Activated naive CD4-positive, alpha-beta T cell treated with anti-CD3 and anti-CD28 coated beads for 36 hours (primary cell): ENCODE measurements around the gene PPIG. TPM values are rescaled to one million over a fixed set of nuclear protein-coding genes. Genes with fewer than 3 reads are reported as not detected.
A peak's percentile ranks its signal among the peaks of the same experiment; 100 is the strongest.
"Not testable (repeated sequence)": the region's sequence is repeated elsewhere in the genome, so short reads cannot be mapped to it uniquely, and the experiment has no call there.

ENCODE experiments used
- CTCF ChIA-PET: fragments of 350-600 bp; sonication (Branson Sonifier 250); formaldehyde crosslinking; loops from one replicate; lab custom pipeline; 2021; ENCODE audit warnings: antibody characterized with exemption; lab: Charles Lee
- DNase-seq: peaks from one replicate; pipeline ENCODE4 v3.0.0-alpha.2; 2020
- H3K27ac Mint-ChIP-seq: one replicate; pipeline ENCODE4 v1.8.0; 2021; ENCODE audit warnings: mild to moderate bottlenecking, mixed read lengths
- H3K27me3 Mint-ChIP-seq: one replicate; pipeline ENCODE4 v1.8.0; 2021; ENCODE audit warnings: low read depth, mixed read lengths
- H3K36me3 Mint-ChIP-seq: one replicate; pipeline ENCODE4 v1.8.0; 2021; ENCODE audit warnings: low read depth, mixed read lengths
- H3K4me1 Mint-ChIP-seq: one replicate; pipeline ENCODE4 v1.8.0; 2021; ENCODE audit warnings: low read depth, mixed read lengths
- H3K4me3 Mint-ChIP-seq: one replicate; pipeline ENCODE4 v1.8.0; 2021; ENCODE audit warnings: mild to moderate bottlenecking, moderate library complexity, mixed read lengths
- H3K9me3 Mint-ChIP-seq: one replicate; pipeline ENCODE4 v1.8.0; 2021; ENCODE audit warnings: mixed read lengths
- intact Hi-C: fragments of 100-400 bp; cut with micrococcal nuclease; formaldehyde crosslinking; loops from one replicate; pipeline ENCODE4 v1.15.1; 2023
- total RNA-seq, 2 experiments: library from RNA; stranded (reverse); gene quantifications; one replicate each; pipeline ENCODE4 v1.2.3, GENCODE V29; 2021

Gene PPIG
- total RNA-seq, 2 experiments from 2014 or later: 53.4 to 56.6 TPM

DNA sequence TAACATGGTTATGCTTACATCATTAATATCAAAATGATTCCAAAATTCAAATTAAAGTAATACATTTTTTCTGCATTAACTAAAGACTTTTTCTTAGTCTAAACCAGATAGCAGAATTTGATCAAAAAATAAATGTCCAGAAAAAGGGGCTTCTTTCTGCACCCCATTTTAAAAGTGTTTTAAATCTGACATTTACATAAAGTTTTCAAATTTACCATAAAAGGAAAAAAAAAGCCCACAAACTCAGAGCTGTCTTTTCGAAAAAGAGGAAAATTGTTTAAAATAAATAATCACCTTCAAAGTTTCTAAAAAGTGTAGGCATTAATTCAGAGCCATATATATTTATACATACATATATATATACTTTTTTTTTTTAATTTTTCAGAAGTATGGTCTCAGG lies 12.0 kb upstream of the PPIG start:
- CTCF ChIA-PET: interaction anchor here (0.8 kb wide), 1 partner anchor 305 kb away, joined by 5 read pairs; no protein-coding TSS in a partner anchor
- H3K27me3 Mint-ChIP-seq: no peaks in the 10 kb centered on the region
- H3K4me1 Mint-ChIP-seq: peaks cover 23% of the 10 kb centered on the region
- H3K9me3 Mint-ChIP-seq: no peaks in the 10 kb centered on the region
- H3K27ac Mint-ChIP-seq: no peak overlapping the region
- intact Hi-C loops: loop anchor here (2.0 to 10.0 kb wide), 2 partner anchors 253 to 467 kb away; partner anchors contain the start of gene METTL5
- no peak overlapping the region for H3K4me3 Mint-ChIP-seq
- no peak for DNase-seq
- H3K36me3 Mint-ChIP-seq: peaks cover 11% of the 10 kb centered on the region

DNA sequence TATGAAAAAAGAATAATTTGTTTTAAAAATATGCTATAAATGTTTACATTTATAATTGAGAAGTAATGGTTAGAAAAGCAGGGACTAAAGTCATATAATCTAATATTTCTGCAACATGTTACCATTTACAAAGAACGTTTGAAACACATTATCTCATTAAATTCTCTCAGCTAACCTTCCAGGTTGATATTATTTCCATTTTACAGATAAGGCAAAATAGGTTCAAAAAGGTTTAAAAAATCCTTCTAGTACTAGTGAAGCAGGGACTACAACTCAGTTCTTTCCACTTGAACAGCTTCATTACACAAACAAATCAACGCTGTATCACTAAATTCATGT lies 11.4 kb upstream of the PPIG start:
- intact Hi-C loops: loop anchor here (1.0 to 10.0 kb wide), 6 partner anchors 12 to 468 kb away; partner anchors contain the start of genes BBS5, CFAP210, METTL5 and PHOSPHO2
- DNase-seq: no peak
- H3K36me3 Mint-ChIP-seq: peaks cover 11% of the 10 kb centered on the region
- H3K27ac Mint-ChIP-seq: peak overlapping the region; percentile 89
- H3K4me1 Mint-ChIP-seq: peaks cover 23% of the 10 kb centered on the region
- CTCF ChIA-PET: interaction anchor here (0.7 kb wide), 1 partner anchor 110 kb away, joined by 3 read pairs; no protein-coding TSS in a partner anchor
- no peaks in the 10 kb centered on the region for H3K9me3 Mint-ChIP-seq
- H3K4me3 Mint-ChIP-seq: peak overlapping the region; percentile 98
- H3K27me3 Mint-ChIP-seq: no peaks in the 10 kb centered on the region

DNA sequence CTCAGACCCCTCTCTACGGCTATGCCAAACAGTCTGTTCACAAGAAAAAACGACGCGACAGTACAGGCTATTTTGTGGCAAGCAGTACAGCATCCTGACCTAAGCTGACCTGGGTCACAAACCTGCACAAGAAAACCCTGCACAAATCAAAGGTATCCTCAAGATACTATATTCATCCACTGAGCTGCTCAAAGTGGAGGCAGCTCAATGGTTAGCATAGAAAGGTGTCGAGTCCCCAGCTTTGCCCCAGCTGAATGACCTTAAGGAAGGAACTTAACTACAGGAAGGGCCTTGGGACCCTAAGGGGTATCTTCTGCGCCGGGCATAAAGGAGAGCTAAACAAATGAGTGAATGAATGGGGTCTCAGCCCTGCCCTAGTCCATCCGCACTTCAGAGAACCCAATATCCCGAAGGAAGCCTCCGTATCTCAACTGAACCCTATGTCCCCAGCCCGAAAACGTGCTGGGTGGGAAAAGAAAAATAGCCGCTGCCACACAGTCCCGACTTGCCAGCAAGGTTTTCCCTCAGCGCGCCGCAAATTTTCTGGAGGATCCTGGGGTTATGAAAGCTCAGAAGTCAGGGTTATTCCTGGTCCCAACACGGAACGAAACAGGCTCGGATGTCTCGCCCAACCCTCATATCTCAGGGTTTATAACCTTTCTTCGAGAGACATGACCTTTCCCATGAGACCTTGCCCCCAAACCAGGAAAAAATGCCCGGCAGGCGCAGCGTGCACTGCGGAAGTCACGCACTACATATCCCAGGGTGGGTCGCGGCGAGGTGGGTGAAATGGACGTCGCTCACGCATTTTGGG lies 10.8 kb upstream of the PPIG start, which contains the start of gene FASTKD1:
FASTKD1 (minus strand) TSS at position 706 of the 814 bp plus-strand sequence. CDS start 1,836 bp downstream, outside the sequence.
- Mint-ChIP-seq H3K4me1 (peaks cover 23% of the 10 kb centered on the region), H3K9me3 (no peaks in the 10 kb centered on the region), H3K36me3 (peaks cover 11% of the 10 kb centered on the region), H3K27ac (peak within 1 kb of the TSS; percentile 89), H3K27me3 (no peaks in the 10 kb centered on the region), H3K4me3 (peak within 1 kb of the TSS; percentile 98)
- CTCF ChIA-PET: interaction anchor here (0.7 kb wide), 1 partner anchor 111 kb away, joined by 3 read pairs; no protein-coding TSS in a partner anchor
- intact Hi-C loops: loop anchor here (1.0 to 10.0 kb wide), 6 partner anchors 11 to 469 kb away; partner anchors contain the start of genes BBS5, CFAP210, METTL5 and PHOSPHO2
- peak; percentile 94 for DNase-seq

DNA sequence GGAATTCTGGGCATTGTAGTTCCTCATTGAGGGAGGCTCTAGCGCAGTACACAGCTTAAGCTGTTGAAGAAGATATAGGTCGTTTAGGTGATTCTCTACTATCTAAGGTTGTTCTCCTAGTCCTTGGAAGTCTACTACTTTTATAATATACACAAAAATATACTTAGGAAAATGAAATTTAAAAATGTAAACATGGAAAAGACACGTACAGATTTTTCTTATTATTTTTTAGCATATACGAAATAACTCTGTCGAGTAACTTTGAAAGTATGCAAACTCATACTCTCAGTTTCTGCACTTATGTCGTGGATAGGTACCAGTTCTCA lies 10.2 kb upstream of the PPIG start:
- intact Hi-C loops: loop anchor here (1.0 to 10.0 kb wide), 6 partner anchors 10 to 469 kb away; partner anchors contain the start of genes BBS5, CFAP210, METTL5 and PHOSPHO2
- peak overlapping the region; percentile 98 for H3K4me3 Mint-ChIP-seq
- no peak for DNase-seq
- H3K27me3 Mint-ChIP-seq: no peaks in the 10 kb centered on the region
- peaks cover 23% of the 10 kb centered on the region for H3K4me1 Mint-ChIP-seq
- peak overlapping the region; percentile 89 for H3K27ac Mint-ChIP-seq
- H3K36me3 Mint-ChIP-seq: peaks cover 11% of the 10 kb centered on the region
- H3K9me3 Mint-ChIP-seq: no peaks in the 10 kb centered on the region
- CTCF ChIA-PET: no interaction called here

DNA sequence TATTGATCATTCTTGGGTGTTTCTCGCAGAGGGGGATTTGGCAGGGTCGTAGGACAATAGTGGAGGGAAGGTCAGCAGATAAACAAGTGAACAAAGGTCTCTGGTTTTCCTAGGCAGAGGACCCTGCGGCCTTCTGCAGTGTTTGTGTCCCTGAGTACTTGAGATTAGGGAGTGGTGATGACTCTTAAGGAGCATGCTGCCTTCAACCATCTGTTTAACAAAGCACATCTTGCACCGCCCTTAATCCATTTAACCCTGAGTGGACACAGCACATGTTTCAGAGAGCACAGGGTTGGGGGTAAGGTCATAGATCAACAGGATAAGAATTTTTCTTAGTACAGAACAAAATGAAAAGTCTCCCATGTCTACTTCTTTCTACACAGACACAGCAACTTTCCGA lies 9.6 kb upstream of the PPIG start:
- intact Hi-C loops: loop anchor here (10.0 kb wide), 1 partner anchor 470 kb away; no protein-coding TSS in a partner anchor
- DNase-seq, H3K27me3 Mint-ChIP-seq, CTCF ChIA-PET, H3K27ac Mint-ChIP-seq, H3K9me3 Mint-ChIP-seq: not testable (repeated sequence)
- H3K36me3 Mint-ChIP-seq: peaks cover 11% of the 10 kb centered on the region
- peaks cover 23% of the 10 kb centered on the region for H3K4me1 Mint-ChIP-seq
- peak overlapping the region; percentile 36 for H3K4me3 Mint-ChIP-seq

DNA sequence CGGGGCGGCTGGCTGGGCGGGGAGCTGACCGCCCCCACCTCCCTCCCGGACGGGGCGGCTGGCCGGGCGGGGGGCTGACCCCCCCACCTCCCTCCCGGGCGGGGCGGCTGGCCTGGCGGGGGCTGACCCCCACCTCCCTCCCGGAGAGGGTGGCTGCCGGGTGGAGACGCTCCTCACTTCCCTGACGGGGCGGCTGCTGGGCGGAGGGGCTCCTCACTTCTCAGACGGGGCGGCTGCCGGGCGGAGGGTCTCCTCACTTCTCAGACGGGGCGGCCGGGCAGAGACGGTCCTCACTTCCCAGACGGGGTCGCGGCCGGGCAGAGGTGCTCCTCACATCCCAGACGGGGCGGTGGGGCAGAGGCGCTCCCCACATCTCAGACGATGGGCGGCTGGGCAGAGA lies 8.9 kb upstream of the PPIG start:
- DNase-seq, H3K27ac Mint-ChIP-seq, H3K4me3 Mint-ChIP-seq, H3K36me3 Mint-ChIP-seq, H3K9me3 Mint-ChIP-seq, CTCF ChIA-PET, H3K27me3 Mint-ChIP-seq: not testable (repeated sequence)
- intact Hi-C loops: loop anchor here (10.0 kb wide), 1 partner anchor 470 kb away; no protein-coding TSS in a partner anchor
- H3K4me1 Mint-ChIP-seq: peaks cover 18% of the 10 kb centered on the region

DNA sequence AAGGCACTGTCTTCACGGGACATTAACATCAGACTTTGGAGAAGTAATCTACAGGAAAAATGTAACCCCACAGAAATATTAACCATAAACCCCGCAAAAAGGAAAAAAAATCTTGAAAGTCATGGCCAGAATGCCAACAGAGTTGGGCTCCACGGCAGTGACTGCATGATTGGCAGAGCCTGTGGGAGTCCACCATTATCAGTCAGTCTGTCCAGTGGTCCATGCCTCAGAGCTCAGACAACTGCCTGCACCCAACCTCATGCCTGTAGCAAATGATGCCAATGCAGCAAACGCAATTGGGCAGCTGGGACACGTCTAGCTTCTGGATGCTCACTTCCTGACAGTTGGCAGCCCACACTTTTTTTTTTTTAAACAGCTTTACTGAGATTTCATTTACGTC lies 5.1 kb upstream of the PPIG start:
- no peak for DNase-seq
- Mint-ChIP-seq H3K4me3 (no peak overlapping the region), H3K27me3 (no peaks in the 10 kb centered on the region), H3K4me1 (peaks cover 4% of the 10 kb centered on the region), H3K9me3 (peaks cover 14% of the 10 kb centered on the region), H3K27ac (no peak overlapping the region), H3K36me3 (peaks cover 6% of the 10 kb centered on the region)
- intact Hi-C loops: loop anchor here (10.0 kb wide), 1 partner anchor 474 kb away; no protein-coding TSS in a partner anchor
- CTCF ChIA-PET: interaction anchor here (0.7 kb wide), 1 partner anchor 45 kb away, joined by 4 read pairs; no protein-coding TSS in a partner anchor

DNA sequence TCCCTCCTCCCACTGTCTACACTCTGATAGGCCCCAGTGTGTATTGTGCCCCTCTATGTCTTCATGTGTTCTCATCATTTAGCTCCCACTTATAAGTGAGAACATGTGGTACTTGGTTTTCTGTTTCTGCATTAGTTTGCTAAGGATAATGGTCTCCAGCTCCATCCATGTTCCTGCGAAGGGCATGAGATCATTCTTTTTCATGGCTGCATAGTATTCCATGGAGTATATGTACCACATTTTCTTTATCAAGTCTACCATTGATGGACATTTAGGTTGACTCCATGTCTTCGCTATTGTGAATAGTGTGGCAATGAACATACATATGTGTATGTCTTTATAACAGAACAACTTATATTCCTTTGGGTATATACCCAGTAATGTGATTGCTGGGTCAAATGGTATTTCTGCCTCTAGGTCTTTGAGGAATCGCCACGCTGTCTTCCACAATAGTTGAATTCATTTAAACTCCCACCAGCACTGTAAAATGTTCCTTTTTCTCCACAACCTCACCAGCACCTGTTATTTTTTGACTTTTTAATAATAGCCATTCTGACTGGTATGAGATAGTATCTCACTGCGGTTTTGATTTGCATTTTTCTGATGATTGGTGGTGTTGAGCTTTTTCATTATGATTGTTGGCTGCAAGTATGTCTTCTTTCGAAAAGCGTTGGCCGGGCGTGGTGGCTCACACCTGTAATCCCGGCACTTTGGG lies 1.4 kb upstream of the PPIG start:
- intact Hi-C loops, DNase-seq, H3K27me3 Mint-ChIP-seq, H3K4me3 Mint-ChIP-seq, CTCF ChIA-PET: not testable (repeated sequence)
- Mint-ChIP-seq H3K27ac (peak overlapping the region; percentile 70), H3K36me3 (peaks cover 24% of the 10 kb centered on the region), H3K4me1 (peaks cover 23% of the 10 kb centered on the region), H3K9me3 (peaks cover 15% of the 10 kb centered on the region)

DNA sequence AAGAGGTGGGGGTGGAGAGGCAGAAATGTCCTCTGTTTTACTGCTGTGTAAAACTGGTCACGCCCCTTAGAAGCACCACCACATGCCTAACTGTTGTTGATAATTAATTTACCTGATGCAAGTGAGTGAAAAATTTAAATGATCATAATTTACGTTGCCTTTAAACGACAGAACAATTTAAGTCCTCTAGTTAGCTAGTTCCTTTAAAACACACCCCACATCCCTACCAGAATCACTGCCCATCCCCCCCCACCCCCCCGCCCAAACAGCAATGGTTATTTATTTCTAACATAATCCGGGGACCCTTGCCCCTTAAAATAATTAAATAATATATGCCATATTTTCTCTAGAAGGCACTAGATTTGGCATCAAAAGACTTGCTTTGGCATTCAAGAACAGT lies 633 bp upstream of the PPIG start:
- CTCF ChIA-PET: no interaction called here
- intact Hi-C loops: no loop called here
- peak overlapping the region; percentile 100 for H3K27ac Mint-ChIP-seq

DNA sequence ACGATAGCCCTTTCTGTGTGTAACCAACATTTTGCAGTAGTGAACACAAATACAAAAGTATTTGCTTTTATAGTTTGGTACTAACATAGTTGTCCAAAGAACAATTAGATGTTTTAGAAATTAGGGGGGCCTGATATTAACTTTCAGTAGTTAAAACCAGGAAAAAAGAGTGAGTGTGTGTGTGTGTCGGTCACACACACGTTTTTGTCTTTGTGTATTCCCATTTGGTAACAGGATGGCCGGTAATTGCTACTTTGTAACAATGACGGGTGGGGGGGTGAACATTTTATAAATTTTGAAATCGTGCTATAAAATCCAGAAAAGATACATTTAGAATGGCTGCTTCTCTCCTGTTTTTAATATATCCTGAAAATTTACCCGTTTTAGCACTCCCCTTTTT lies 1.5 kb downstream of the PPIG start:
- H3K4me3 Mint-ChIP-seq: peak overlapping the region; percentile 98
- H3K27me3 Mint-ChIP-seq: no peaks in the 10 kb centered on the region
- peak overlapping the region; percentile 100 for H3K27ac Mint-ChIP-seq
- H3K36me3 Mint-ChIP-seq: peaks cover 34% of the 10 kb centered on the region
- no peak for DNase-seq
- CTCF ChIA-PET: no interaction called here
- peaks cover 46% of the 10 kb centered on the region for H3K4me1 Mint-ChIP-seq
- intact Hi-C loops: no loop called here
- peaks cover 15% of the 10 kb centered on the region for H3K9me3 Mint-ChIP-seq

More for the DNA sequence above, 633 bp upstream of the PPIG start:
- peak overlapping the region; percentile 12 for H3K4me3 Mint-ChIP-seq
- no peaks in the 10 kb centered on the region for H3K27me3 Mint-ChIP-seq
- DNase-seq: no peak
- peaks cover 15% of the 10 kb centered on the region for H3K9me3 Mint-ChIP-seq
- H3K4me1 Mint-ChIP-seq: peaks cover 27% of the 10 kb centered on the region
- H3K36me3 Mint-ChIP-seq: peaks cover 26% of the 10 kb centered on the region

DNA sequence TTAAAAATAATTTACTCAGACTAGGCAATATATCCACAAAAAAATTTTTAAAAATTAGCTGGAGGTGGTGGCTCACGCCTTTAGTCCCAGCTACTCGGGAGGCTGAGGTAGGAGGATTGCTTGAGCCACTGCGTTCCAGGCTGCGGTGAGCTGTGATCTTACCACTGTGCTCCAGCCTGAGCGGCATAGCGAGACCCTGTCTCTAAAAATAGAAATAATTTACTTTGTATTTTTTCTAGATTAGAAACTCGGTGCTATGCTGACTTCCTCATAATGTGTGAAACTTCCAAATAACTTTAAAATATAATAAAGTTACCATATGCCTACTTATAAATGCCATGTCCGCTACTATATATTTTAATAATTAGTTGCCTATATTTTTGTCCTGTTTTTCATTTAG lies 6.7 kb downstream of the PPIG start:
- peaks cover 46% of the 10 kb centered on the region for H3K4me1 Mint-ChIP-seq
- intact Hi-C loops: no loop called here

DNA sequence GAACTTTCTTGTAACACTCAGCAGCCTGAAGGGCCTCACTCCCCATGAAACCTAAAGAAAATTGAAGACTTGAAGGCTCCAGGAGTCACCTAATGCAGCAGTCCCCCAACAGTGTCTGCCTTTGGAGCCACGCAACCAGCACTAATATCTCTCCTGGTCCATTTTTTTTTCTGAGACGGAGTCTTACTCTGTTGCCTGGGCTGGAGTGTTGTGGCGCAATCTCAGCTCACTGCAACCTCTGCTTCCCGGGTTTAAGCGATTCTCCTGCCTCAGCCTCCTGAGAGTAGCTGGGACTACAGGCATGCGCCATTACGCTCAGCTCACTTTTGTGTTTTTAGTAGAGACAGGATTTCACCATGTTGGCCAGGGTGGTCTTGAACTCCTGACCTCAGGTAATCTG lies 12.4 kb downstream of the PPIG start:
- CTCF ChIA-PET: interaction anchor here (0.7 kb wide), 1 partner anchor 61 kb away, joined by 3 read pairs; no protein-coding TSS in a partner anchor
- H3K36me3 Mint-ChIP-seq, DNase-seq, H3K4me3 Mint-ChIP-seq, H3K27ac Mint-ChIP-seq, H3K27me3 Mint-ChIP-seq, H3K9me3 Mint-ChIP-seq: not testable (repeated sequence)
- H3K4me1 Mint-ChIP-seq: peaks cover 23% of the 10 kb centered on the region
- intact Hi-C loops: loop anchor here (5.0 kb wide), 1 partner anchor 36 kb away; no protein-coding TSS in a partner anchor

More for the DNA sequence above, 6.7 kb downstream of the PPIG start:
- CTCF ChIA-PET: interaction anchor here (0.6 to 0.9 kb wide), 2 partner anchors 24 to 40 kb away, joined by 3 to 4 read pairs; no protein-coding TSS in a partner anchor
- Mint-ChIP-seq H3K27ac (no peak overlapping the region), H3K36me3 (peaks cover 16% of the 10 kb centered on the region), H3K4me3 (no peak overlapping the region), H3K27me3 (no peaks in the 10 kb centered on the region), H3K9me3 (no peaks in the 10 kb centered on the region)
- no peak for DNase-seq
